Stimulated activated CD4-positive, alpha-beta T cell treated with anti-CD3 and anti-CD28 coated beads, Interleukin-12 subunit alpha, Interleukin-12 subunit beta, amount 100 ng/mL, for 48 hours (primary cell): Measurements from ENCODE around the gene USP3.
"Not testable (repeated sequence)": the region's sequence is repeated elsewhere in the genome, so short reads cannot be mapped to it uniquely, and the experiment has no call there.

Experiments used
- DNase-seq, 3 donors: peaks; one replicate each; pipeline ENCODE4 v3.0.0-alpha.2; 2020; ENCODE audit warnings: low read depth in 2 of 3, low spot score in 1 of 3

USP3 gene

DNA sequence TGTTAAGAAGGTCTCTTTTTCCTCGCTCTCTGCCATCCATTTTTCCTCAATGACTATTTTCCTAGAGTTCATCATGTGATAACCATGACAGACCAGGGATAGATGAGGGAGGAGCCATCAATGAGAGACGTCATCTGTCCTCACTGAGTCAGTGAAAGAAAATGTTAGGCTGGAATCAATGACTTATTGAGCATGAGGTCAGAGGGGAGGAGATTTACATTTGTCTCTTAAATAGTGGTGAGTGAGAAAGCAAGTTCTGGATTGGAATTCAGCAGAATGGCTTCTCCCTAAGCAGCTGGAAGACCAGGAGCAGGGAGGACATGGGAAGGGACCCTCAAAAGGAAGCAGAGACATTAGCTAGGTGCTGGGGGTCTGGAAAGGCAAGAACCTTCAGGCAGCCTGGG is 28.2 kb upstream of the USP3 start:
- DNase-seq = no peak

DNA sequence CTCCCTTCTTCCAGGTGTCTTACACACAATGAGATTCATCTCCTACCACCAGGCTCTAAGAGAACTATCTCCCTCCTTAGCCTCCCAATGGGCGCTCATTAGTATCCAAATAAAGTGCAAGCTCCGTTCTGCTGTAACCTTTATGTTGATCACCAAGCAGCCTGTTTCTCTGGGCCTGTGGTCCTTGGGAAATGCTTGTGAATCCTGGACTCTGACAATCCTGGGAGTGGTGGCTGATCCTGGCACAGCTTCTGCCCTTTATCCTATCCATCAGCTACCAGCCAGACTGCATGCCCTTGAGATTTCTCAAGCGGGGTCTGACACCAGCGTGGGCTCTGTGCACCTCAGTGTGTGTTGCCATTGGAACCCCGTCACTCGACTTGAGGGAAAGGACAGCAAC is 26.1 kb upstream of the USP3 start:
- DNase-seq = no peak

DNA sequence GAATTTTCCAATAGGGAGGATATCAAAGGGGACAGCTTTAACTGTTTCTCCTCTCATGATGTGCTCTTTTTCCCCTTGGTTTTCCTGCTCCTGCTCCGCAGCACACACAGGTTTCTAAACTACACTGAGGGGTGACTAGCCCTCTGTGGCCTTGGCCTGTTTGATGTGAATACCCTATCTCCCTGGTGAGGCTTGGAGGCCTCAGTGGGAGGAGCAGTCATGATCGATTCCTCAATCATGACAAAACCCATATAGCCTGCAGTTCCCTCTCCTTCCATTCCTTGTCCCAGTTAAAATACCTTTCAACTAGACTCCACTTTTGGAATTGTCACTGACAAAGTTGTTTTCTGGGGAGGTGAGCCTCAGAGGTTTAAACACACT is 24.0 kb upstream of the USP3 start:
- no peak for DNase-seq

DNA sequence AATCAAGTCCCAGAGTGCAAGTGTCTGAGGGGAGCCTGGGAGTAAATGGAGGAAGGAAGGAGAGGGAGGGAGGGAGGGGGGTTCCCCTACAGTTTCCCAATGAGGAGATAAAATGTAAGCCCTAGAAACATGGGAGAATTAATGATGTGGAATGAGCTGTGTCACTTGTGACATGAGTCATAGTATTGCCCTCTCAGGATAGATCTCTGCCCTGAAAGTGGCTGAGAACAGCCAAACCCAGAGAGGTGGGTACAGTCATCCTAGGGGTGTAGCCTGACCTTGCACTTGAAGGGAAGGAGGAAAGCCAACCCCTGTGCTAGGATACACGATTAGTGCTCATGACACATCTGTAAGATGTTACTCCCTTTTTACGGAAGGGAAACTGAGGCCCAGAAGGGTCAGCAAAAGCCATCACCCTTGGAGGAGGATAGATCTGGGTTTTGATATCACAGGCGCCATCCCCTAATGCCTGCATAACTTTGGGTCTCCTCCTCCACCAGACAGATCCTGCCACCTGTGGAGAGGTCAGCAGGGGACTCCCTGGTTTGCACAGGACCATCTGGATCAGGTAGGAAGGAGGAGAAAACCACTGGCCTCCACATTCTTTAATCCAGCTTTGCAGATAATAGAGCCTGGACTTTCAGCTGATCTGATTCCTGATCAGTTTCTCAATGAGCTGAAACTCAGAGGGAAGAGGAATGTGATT is 23.1 kb upstream of the USP3 start:
- no peak for DNase-seq

DNA sequence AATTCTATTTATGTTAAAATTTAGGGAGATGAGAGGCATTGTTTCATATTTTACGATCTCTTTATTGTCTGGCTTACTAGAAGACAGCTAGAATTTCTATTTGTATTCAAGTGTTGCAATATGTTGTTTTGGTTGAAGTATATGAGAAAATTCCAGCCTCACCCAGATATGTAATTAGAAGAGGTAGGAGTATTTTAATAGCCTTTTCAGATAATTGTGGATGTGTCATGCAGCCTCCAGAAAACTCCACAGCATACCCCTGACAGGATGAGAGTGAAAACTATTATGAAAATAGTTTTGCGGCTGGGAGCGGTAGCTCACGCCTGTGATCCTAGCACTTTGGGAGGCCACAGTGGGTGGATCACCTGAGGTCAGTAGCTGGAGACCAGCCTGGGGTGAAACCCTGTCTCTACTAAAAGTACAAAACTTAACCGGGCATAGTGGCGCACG is 21.5 kb upstream of the USP3 start:
- no peak for DNase-seq

DNA sequence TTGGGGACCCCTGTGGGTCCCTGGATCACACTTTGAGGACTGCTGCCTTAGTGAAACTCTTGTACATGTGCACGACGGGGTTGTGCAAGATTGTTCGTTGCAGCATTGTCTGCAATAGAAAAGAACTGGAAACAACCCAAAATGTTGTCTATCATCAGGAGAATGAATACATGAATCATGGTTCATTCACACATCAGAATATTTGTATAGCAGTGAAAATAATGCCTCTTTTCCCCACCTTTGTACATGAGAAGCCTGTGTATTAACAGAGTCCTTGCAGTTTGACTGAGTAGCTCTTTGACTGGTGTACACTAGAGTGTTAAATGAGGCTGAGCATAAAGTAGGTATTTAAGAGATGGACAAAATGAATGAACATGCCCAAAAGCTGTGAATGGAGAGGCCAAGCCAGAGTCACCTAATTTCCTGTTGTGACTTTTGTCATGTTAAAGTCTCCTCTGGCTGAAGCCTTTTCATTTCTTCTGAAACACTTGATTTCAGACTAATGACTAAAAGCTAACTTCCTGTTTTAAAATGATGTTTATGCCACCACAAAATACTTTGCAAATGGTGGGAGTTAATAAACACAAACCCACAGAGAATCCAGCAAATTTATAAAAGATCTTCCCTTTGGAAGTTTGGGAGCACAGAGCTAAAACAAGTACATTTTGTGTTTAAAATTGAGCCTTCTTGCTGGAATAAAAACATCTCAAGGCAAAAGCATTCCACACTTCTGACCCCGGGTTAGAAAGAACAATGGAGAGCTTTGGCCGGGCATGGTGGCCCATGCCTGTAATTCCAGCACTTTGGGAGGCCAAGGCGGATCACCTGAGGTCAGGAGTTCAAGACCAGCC is 20.6 kb upstream of the USP3 start:
- DNase-seq = no peak

DNA sequence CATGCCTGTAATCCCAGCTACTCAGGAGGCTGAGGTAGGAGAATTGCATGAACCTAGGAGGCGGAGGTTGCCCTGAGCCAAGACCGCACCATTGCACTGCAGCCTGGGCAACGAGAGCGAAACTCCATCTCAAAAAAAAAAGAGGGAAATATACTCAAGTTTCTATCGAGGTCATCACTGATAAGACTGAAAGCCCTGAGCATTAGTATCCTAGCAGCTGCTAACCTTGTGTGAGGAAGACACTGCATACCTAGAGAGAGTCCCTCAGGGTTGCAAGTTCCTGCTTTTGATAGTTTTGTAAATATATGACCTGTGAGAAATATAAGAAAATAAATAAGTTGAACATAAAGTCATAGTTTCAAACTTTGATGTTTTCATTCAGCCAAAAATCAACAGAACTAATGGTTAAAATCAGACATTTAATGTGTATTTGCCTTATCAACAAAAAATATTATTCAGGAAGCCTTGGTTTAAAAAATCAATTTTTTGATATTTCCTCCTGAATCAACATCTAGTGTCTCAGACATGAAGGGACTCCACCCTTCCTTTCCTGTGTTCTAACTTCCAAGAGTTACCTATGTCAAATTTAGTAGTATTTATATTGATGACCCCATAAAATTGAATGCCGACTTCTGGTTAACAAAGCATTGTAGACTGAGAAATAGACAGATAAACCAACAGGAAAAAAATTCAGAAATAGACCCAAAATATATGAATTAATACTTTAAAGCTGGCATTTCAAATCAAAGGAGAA is 19.8 kb upstream of the USP3 start:
- no peak for DNase-seq

DNA sequence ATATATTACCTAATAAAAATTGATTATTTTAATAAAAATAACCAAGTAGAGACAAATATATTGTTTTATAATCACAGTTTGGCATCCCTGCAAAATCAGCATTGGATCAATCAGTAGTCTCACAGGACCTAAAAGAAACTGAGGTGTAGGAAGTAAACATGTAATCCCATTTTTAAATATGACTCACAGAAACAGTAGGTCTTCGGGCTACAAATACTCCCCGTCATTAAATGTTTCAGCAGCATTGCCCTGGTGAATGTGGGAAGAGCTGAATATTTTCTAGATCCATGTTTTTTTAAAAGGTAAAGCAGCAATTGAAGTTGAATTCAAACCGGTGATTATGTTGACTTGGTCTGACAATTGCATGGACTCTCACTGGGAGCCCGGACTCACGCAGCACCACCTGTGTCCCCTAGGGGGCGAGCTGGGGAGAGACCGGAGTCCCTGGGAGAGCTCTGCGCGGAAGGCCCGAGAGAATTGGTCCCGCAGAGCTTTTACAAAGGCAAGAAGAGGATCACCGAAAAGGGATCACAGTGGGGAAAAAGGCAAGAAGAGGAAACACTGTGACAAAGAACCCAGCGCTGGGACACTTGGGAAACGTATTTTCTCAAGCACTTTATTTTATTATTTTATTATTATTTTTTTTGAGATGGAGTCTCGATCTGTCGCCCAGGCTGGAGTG is 17.2 kb upstream of the USP3 start:
- DNase-seq = peak; percentile 80 to 94 (median 85)

DNA sequence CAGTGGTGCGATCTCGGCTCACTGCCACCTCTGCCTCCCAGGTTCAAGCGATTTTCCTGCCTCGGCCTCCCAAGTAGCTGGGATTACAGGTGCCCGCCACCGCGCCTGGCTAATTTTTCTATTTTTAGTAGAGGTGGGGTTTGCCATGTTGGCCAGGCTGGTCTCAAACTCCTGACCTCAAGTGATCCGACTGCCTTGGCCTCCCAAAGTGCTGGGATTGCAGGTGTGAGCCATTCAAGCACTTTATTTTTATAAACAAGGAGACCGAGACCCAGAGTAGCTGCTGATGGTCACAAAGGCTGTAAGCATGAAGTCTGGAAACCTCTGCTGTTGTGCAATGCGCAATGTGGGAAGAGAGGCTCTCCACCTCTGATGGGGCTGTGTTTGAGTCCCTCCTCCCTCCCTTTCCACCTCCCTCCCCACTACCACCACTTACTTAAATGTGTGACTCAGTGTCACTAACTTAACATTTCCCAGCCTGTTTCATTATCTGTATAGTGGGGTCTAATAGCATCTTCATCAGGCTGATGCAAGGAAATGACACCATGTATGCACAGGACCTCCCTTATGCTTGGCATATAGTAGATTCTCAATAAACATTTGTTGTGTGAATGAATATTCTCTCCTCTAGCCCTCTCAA is 16.5 kb upstream of the USP3 start:
- DNase-seq = not testable (repeated sequence)

DNA sequence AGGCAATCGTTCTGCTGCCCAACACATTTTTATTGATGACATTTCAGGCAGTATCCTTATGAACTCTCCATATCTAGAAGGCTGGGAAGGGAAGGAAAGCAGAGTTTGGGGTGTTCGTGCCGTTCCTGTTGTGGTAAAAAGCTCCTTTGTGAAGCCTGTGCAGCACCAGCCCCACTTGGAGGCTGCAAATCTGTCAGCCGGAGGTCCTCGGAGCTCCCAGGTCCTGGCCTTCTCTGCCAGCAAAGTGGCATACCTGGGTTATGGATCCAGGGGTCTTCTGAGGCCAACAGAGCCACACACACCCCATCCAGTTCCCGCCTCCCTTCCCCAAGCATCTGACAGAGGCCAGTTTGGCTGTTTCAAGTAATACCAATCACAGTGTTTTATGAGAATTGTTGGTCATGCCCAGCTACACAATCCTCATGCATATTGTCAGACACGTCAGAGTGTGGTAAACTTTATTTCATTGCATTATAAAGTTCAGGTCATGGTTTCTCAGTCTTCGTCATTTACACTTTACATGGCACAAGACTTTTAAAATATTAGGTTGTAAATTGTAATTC is 15.9 kb upstream of the USP3 start:
- no peak for DNase-seq

DNA sequence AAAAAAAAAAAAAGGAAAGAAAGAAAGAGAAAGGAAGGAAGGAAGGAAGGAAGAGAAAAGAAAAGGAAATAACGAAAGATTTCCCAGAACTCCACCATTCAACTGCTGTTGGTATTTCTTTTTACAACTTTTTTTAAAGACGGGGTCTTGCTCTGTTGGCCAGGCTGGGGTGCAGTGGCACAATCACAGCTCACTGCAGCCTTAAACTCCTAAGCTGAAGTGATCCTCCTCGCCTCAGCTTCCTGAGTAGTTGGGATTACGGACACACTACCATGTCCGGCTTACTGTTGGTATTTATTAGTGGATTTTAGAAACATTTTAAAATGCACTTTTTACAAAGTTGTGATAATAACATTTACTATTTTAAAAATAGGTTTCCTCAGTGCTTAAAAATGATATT is 15.0 kb upstream of the USP3 start:
- DNase-seq = no peak

DNA sequence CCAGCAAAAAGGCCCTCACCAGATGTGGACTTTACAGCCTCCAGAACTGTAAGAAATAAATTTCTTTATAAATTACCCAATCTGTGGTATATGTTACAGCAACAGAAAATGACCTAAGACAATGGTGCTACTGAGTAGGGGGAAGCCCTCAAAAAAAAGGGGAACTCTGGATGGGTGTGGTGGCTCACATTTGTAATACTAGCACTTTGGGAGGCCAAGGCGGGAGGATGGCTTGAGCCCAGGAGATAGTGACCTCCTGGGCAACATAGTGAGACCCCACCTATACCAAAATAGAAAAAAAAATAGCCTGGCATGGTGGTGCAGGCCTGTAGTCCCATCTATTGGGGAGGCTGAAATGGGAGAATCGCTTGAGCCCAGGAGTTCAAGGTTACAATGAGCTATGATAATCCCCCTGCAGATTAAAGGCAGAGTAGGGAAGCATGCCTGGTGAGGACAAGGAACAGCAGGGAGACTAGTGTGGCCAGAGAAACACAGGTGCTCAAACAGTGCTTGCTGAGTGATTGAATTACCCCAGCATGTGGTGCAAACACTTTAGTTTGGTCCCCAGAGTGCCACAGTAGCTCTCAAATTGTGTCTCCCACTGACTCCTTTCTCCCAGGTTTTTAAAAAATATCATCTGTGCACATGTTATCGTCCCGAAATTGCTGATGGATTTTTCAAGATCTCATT is 13.9 kb upstream of the USP3 start:
- no peak for DNase-seq

DNA sequence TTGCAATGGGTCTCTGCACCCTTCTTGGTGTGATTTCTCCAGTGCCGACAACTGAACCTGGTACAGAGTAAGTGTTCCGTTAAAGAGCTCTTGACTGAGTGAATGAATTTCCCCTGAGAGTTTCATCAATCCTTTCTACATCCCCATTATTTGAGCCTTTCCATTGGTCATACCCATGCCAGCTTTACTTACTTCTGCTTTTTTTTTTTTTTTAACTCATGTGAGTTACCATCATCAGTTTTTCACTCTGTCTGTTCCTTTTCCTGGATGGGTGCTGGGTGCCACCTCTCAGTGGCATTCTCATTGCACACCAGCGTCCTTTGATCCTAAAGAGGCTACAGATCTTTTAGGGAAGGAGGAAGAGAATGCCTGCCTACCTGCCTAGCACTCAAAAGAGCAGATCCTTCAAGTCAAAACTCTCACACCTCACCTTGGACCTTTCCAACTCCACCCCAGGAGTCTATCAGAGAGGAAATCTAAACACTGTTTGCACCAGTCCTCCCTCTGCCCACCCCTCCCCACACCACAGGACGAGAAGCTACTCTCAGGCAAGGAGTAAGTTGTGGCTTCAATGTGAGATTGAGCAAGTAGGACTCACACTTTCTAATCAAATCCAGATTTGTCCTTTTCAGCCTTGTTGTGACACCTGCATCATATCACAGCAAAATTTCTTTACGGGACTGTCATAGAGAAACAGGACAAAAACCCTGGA is 13.1 kb upstream of the USP3 start:
- no peak for DNase-seq

DNA sequence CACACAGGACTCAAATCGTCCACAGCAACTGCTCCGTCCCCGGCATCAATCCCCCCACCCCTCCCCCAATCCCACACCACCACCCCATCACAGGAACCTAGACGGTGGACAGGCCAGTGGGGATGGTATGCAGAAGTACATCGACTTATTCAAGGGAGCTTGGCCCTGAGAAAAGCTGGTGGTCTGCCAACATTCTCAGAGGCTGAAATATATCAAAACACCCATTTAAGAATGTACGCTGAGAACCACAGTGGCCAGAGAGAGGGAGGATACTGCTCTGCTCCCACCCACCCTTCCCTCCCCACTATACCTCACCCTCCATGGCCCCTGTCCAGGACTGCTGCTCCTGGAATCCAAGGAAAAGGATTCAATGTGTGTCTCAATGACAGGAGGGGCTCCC is 12.4 kb upstream of the USP3 start:
- no peak for DNase-seq

DNA sequence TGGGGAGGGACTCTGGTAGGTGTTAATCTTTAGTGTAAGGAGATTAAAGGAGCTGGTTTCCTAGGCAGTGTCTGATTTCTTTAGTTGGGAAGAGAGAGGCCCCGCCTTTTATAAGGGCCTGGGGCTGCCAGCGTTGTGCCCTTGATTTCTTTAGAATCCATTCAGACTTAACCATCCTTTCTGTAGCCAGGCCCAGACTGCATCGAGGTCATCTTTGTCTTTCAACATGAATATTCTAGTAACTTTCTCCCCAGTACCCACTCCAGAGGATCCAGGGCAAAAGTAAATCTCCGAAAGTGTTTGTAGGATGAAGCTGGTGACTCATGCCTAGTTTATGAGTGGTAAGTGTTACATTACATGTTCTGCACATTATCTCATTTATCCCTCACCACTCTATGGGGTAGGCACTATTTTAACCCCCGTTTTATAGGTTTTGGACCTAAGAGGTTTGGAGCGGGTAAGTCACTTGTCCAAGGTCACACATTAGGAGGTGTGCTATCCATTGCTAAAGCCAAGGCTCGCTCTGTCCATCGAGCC is 11.8 kb upstream of the USP3 start:
- DNase-seq = no peak

DNA sequence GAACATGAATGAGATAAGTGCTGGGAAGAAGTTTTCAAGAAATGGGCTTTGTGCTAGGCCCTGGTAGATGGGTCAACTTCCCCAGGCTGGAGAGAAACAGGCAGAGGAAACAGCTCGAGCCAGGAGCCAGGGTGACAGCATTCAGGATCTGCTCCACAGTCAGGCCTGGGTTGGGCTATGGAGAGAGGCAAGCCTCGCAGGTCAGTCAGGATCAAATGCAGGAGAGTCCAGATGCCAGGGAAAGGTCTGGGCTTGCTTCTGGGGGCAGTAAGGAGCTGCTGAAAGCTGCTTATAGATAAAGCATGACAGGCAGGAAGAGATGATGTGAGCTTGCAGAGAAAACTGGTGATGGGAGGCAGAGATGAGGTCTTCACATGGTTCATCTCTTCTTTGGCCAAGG is 11.0 kb upstream of the USP3 start:
- DNase-seq = no peak

DNA sequence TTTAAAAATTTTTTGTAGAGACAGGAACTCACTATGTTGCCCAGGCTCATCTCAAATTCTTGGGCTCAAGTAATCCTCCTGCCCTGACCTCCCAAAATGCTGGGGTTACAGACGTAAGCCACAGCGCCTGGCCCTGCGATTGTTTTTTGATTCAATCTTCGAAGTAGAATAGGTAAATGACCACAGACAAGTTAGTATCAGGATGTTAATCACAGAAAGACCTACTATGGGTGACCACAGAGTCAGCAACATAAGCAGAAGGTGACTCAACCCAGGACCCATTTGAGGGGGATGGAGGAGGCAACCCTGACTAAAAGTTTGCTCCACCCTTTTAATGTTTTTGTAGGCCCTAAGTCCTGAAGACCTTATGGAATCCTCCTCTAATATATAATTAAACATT is 10.0 kb upstream of the USP3 start:
- DNase-seq = no peak

DNA sequence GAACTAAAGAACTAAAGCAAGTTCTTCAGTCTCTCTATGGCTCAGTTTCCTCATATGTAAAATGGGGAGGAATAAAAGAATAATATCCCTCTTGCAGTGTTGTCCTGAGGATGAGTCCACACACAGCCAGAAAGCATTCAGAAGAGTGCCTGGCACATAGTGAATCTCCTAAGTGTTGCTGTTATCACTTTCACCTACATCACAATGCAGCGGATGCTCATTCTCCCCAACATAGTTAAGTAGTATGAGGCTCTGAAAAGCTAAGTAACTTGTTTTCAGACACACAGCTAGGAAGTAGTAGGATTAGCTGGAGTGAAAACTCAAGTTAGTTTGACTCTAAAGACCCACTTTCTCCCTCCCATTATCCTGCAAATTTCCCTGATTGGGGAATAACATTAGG is 9.1 kb upstream of the USP3 start:
- no peak for DNase-seq
